ENCODE measurements around the gene LINGO1. TPM values are rescaled to one million over a fixed set of nuclear protein-coding genes. Genes with fewer than 3 reads are reported as not detected.

The LINGO1 gene
- total RNA-seq, 2 experiments from 2014 or later = not detected

- no TSS peak for BruUV-seq (replicated peaks)
- peaks cover 3% of the 10 kb centered on the region for H3K4me1 ChIP-seq (ENCODE audit: insufficient read depth, low read length, poor library complexity, severe bottlenecking)
- CTCF ChIA-PET (ENCODE audit: unreplicated experiment) = no interaction called here
- DNase-seq (ENCODE audit: low spot score) = no peak
- POLR2A ChIA-PET = interaction anchor here (0.6 kb wide), 1 partner anchor 10 kb away, joined by 5 read pairs; no protein-coding TSS in a partner anchor
- intact Hi-C loops (cut with micrococcal nuclease; ENCODE audit: unreplicated experiment) = no loop called here
- TF ChIP-seq CTCF (conservative IDR thresholded peaks at IDR 0.05; ENCODE audit: low read length) (no peak), EZH2phosphoT487 (IDR thresholded peaks at IDR 0.05; ENCODE audit: borderline replicate concordance, low read depth, low read length) (no peak)
- no peaks in the 10 kb centered on the region for H4K20me1 ChIP-seq (ENCODE audit: insufficient read depth, low read length)
- H3K4me3 ChIP-seq (ENCODE audit: low read depth, low read length, poor library complexity, severe bottlenecking) = no peak overlapping the region
- no peak overlapping the region for H3K4me2 ChIP-seq (ENCODE audit: low read length)
- H3K9me2 ChIP-seq (ENCODE audit: insufficient read depth, low read length) = no peaks in the 10 kb centered on the region
- no peaks in the 10 kb centered on the region for H3K36me3 ChIP-seq (ENCODE audit: insufficient read depth, low read length)
- H3K79me2 ChIP-seq (ENCODE audit: insufficient read depth, low read depth, low read length) = no peaks in the 10 kb centered on the region
- H3K27ac ChIP-seq (ENCODE audit: low read depth, low read length, poor library complexity, severe bottlenecking) = no peak overlapping the region
- no peaks in the 10 kb centered on the region for H3K9me3 ChIP-seq (ENCODE audit: low read length)
- no peak overlapping the region for H2AFZ ChIP-seq (ENCODE audit: low read length)
These were observed 35.6 kb downstream of the LINGO1 start for GRCh38 chr15:77596821-77597803.

- no peak for TF ChIP-seq EZH2phosphoT487 (IDR thresholded peaks at IDR 0.05; ENCODE audit: borderline replicate concordance, low read depth, low read length)
- TF ChIP-seq CTCF (conservative IDR thresholded peaks at IDR 0.05; ENCODE audit: low read length) = no peak
- H3K27ac ChIP-seq (ENCODE audit: low read depth, low read length, poor library complexity, severe bottlenecking) = no peak overlapping the region
- H3K9me3 ChIP-seq (ENCODE audit: low read length) = no peaks in the 10 kb centered on the region
- no peak overlapping the region for H3K4me2 ChIP-seq (ENCODE audit: low read length)
- no TSS peak for BruUV-seq (replicated peaks)
- H4K20me1 ChIP-seq (ENCODE audit: insufficient read depth, low read length) = no peaks in the 10 kb centered on the region
- no peaks in the 10 kb centered on the region for H3K79me2 ChIP-seq (ENCODE audit: insufficient read depth, low read depth, low read length)
- no peak overlapping the region for H2AFZ ChIP-seq (ENCODE audit: low read length)
- H3K4me3 ChIP-seq (ENCODE audit: low read depth, low read length, poor library complexity, severe bottlenecking) = no peak overlapping the region
- H3K36me3 ChIP-seq (ENCODE audit: insufficient read depth, low read length) = no peaks in the 10 kb centered on the region
- ChIA-PET POLR2A (no interaction called here), CTCF (ENCODE audit: unreplicated experiment) (interaction anchor here (0.6 kb wide), 1 partner anchor 35 kb away, joined by 3 read pairs; no protein-coding TSS in a partner anchor)
- H3K4me1 ChIP-seq (ENCODE audit: insufficient read depth, low read length, poor library complexity, severe bottlenecking) = peaks cover 3% of the 10 kb centered on the region
- H3K9me2 ChIP-seq (ENCODE audit: insufficient read depth, low read length) = no peaks in the 10 kb centered on the region
- DNase-seq (ENCODE audit: low spot score) = no peak
- intact Hi-C loops (cut with micrococcal nuclease; ENCODE audit: unreplicated experiment) = no loop called here
These were observed 37.5 kb downstream of the LINGO1 start for GRCh38 chr15:77595231-77595630.

GRCh38 chr15:77592758-77593157 is 40.0 kb downstream of the LINGO1 start:
- Histone ChIP-seq H3K4me1 (ENCODE audit: insufficient read depth, low read length, poor library complexity, severe bottlenecking) (no peaks in the 10 kb centered on the region), H3K9me3 (ENCODE audit: low read length) (no peaks in the 10 kb centered on the region), H3K4me2 (ENCODE audit: low read length) (no peak overlapping the region), H3K9me2 (ENCODE audit: insufficient read depth, low read length) (no peaks in the 10 kb centered on the region), H4K20me1 (ENCODE audit: insufficient read depth, low read length) (no peaks in the 10 kb centered on the region), H3K4me3 (ENCODE audit: low read depth, low read length, poor library complexity, severe bottlenecking) (no peak overlapping the region), H3K27ac (ENCODE audit: low read depth, low read length, poor library complexity, severe bottlenecking) (no peak overlapping the region), H3K79me2 (ENCODE audit: insufficient read depth, low read depth, low read length) (no peaks in the 10 kb centered on the region), H2AFZ (ENCODE audit: low read length) (no peak overlapping the region), H3K36me3 (ENCODE audit: insufficient read depth, low read length) (no peaks in the 10 kb centered on the region)
- no TSS peak for BruUV-seq (replicated peaks)
- intact Hi-C loops (cut with micrococcal nuclease; ENCODE audit: unreplicated experiment) = no loop called here
- ChIA-PET CTCF (ENCODE audit: unreplicated experiment) (no interaction called here), POLR2A (no interaction called here)
- DNase-seq (ENCODE audit: low spot score) = no peak
- TF ChIP-seq EZH2phosphoT487 (IDR thresholded peaks at IDR 0.05; ENCODE audit: borderline replicate concordance, low read depth, low read length) = no peak
